Left lung (tissue), 10 donors: ENCODE measurements around the gene RPL23. TPM values are rescaled to one million over a fixed set of nuclear protein-coding genes. Genes with fewer than 3 reads are reported as not detected.

Source experiments
- ATAC-seq: fragments of 200-7000 bp; cut with Tn5 transposase; one replicate; pipeline ENCODE4 v1.9.1; 2020; ENCODE audit warnings: moderate library complexity
- DNase-seq, 4 donors: peaks; one replicate each; pipeline ENCODE4 v3.0.0-alpha.2; 2013 to 2020
- H3K27ac ChIP-seq, 2 donors: fragments of 200-600 bp; sonication (generic) in 1 of 2; one replicate each; pipeline versions ENCODE4 v1.5.0 to v1.8.0; 2020 to 2021
- H3K27me3 ChIP-seq, 2 donors: fragments of 200-600 bp; sonication (generic) in 1 of 2; one replicate each; pipeline versions ENCODE4 v1.5.0 to v1.8.0; 2020 to 2021
- H3K36me3 ChIP-seq, 2 donors: fragments of 200-600 bp; sonication (generic) in 1 of 2; one replicate each; pipeline versions ENCODE4 v1.5.0 to v1.8.0; 2020 to 2021
- H3K4me1 ChIP-seq, 2 donors: fragments of 200-600 bp; one replicate each; pipeline ENCODE4 v1.8.0; 2021
- H3K4me3 ChIP-seq, 2 donors: fragments of 200-600 bp; sonication (generic) in 1 of 2; one replicate each; pipeline versions ENCODE4 v1.5.0 to v1.8.0; 2020 to 2021; ENCODE audit warnings: mild to moderate bottlenecking in 1 of 2
- H3K9me3 ChIP-seq, 2 donors: fragments of 200-600 bp; sonication (generic) in 1 of 2; one replicate each; pipeline versions ENCODE4 v1.5.0 to v1.8.0; 2020 to 2021
- CTCF ChIP-seq, 2 donors: fragments of 200-600 bp; sonication (generic) in 1 of 2; IDR thresholded peaks; one replicate each; pipeline versions ENCODE4 v1.5.0 to v1.8.0; 2021; ENCODE audit warnings: antibody characterized with exemption in 2 of 2
- intact Hi-C, 2 donors: fragments of 100-400 bp; cut with DNase I; formaldehyde crosslinking; loops; one replicate each; pipeline versions ENCODE4 v1.11.2 to v1.14.2; 2022
- polyA plus RNA-seq, 6 donors: library from polyadenylated mRNA; unstranded; fragments of 120-200 nt; gene quantifications; one replicate each; pipeline ENCODE4 v1.2.1, GENCODE V29; 2013; ENCODE audit not compliant: insufficient read length in 6 of 6
- total RNA-seq, 2 donors: library from RNA; stranded (reverse); fragmentation: NEBNext Ultra II Directional; extraction: Animal tissue kit (Norgen Biotek cat#: 25700); gene quantifications; one replicate each; pipeline ENCODE4 v1.2.1, GENCODE V29; 2021
- donor health status: DM: no; HTN: yes; CAD: no.
- donor health status: DM: no; HTN: no; CAD: no.

Gene RPL23
- total and polyA plus RNA-seq, 8 donors, result 1,144 to 3,076 (median 2,699) TPM

GRCh38 chr17:38899421-38899820 lies 45.9 kb upstream of the RPL23 start:
- ATAC-seq, result no peak
- TF ChIP-seq CTCF (IDR thresholded peaks at IDR 0.05), result no peak
- peaks cover 31 to 98% of the 10 kb centered on the region in 2 donors for H3K4me1 ChIP-seq
- intact Hi-C loops, result no loop called here
- H3K27me3 ChIP-seq, result no peaks in the 10 kb centered on the region
- no peak overlapping the region for H3K4me3 ChIP-seq
- peak overlapping the region; percentile 69 to 86 for H3K27ac ChIP-seq
- H3K36me3 ChIP-seq, result peaks cover 0 to 64% of the 10 kb centered on the region in 2 donors
- DNase-seq, result no peak
- no peaks in the 10 kb centered on the region for H3K9me3 ChIP-seq

- peak overlapping the region in 1 of 2 donors; percentile 16 for H3K4me3 ChIP-seq
- DNase-seq, result peak in 2 of 4 donors; percentile 72 to 87
- peaks cover 36 to 98% of the 10 kb centered on the region in 2 donors for H3K4me1 ChIP-seq
- H3K27me3 ChIP-seq, result no peaks in the 10 kb centered on the region
- H3K9me3 ChIP-seq, result no peaks in the 10 kb centered on the region
- peaks cover 0 to 64% of the 10 kb centered on the region in 2 donors for H3K36me3 ChIP-seq
- ATAC-seq, result peak; percentile 15
- no peak for TF ChIP-seq CTCF (IDR thresholded peaks at IDR 0.05)
- peak overlapping the region; percentile 69 to 86 for H3K27ac ChIP-seq
- intact Hi-C loops, result no loop called here
Measured at GRCh38 chr17:38898812-38899348, 45.4 kb upstream of the RPL23 start.

- no peak overlapping the region for H3K4me3 ChIP-seq
Measured at GRCh38 chr17:38898291-38898679, 44.8 kb upstream of the RPL23 start.

GRCh38 chr17:38897671-38898290 lies 44.3 kb upstream of the RPL23 start:
- DNase-seq (no peak), ATAC-seq (no peak)
- no peak for TF ChIP-seq CTCF (IDR thresholded peaks at IDR 0.05)
- H3K9me3 ChIP-seq, result no peaks in the 10 kb centered on the region
- peak overlapping the region; percentile 41 to 86 for H3K27ac ChIP-seq
- H3K4me1 ChIP-seq, result peaks cover 46 to 98% of the 10 kb centered on the region in 2 donors
- H3K36me3 ChIP-seq, result peaks cover 0 to 64% of the 10 kb centered on the region in 2 donors
- intact Hi-C loops, result no loop called here
- no peak overlapping the region for H3K4me3 ChIP-seq
- no peaks in the 10 kb centered on the region for H3K27me3 ChIP-seq

More at GRCh38 chr17:38898291-38898679, 44.8 kb upstream of the RPL23 start:
- TF ChIP-seq CTCF (IDR thresholded peaks at IDR 0.05), result no peak
- Histone ChIP-seq H3K27ac (peak overlapping the region; percentile 41 to 86), H3K4me1 (peaks cover 42 to 98% of the 10 kb centered on the region in 2 donors), H3K27me3 (no peaks in the 10 kb centered on the region), H3K9me3 (no peaks in the 10 kb centered on the region), H3K36me3 (peaks cover 0 to 64% of the 10 kb centered on the region in 2 donors)
- no peak for DNase-seq
- intact Hi-C loops, result no loop called here
- ATAC-seq, result no peak

GRCh38 chr17:38897176-38897575 lies 43.7 kb upstream of the RPL23 start:
- no peaks in the 10 kb centered on the region for H3K27me3 ChIP-seq
- peak in 1 of 4 donors; percentile 28 for DNase-seq
- H3K9me3 ChIP-seq, result no peaks in the 10 kb centered on the region
- ATAC-seq, result no peak
- intact Hi-C loops, result no loop called here
- peaks cover 48 to 98% of the 10 kb centered on the region in 2 donors for H3K4me1 ChIP-seq
- no peak for TF ChIP-seq CTCF (IDR thresholded peaks at IDR 0.05)
- peaks cover 0 to 66% of the 10 kb centered on the region in 2 donors for H3K36me3 ChIP-seq
- no peak overlapping the region for H3K4me3 ChIP-seq
- peak overlapping the region in 1 of 2 donors; percentile 86 for H3K27ac ChIP-seq
